ENCODE results near the gene IGF2BP2. TPM values are rescaled to one million over a fixed set of nuclear protein-coding genes. Genes with fewer than 3 reads are reported as not detected.

IGF2BP2 gene
- total RNA-seq, 1 experiment from 2014 or later: 135 TPM

DNA sequence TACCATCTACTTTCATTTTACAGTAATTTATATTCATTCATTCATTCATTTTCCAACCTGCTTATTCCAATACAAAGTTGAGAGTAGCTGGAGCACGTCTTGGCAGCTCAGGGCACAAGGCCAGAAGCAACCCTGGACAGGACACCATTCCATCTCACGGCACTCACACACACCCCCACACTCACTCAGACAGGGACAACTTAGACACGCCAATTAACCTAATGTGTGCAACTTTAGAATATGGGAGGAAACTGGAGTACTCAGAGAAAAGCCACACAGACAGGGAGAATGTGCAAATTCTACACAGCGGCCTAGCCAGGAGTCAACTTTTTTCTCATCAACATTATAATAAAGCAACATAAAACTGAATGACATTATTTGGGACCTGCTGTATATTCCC lies 46.7 kb downstream of the IGF2BP2 start:
- DNase-seq (ENCODE audit: low read depth, low spot score) (no peak), ATAC-seq (no peak)
- Histone ChIP-seq H3K4me3 (replicated peaks in 1 of 2; ENCODE audit: low read depth in 1 of 2, low read length in 2 of 2) (no peak overlapping the region), H4K20me1 (ENCODE audit: insufficient read depth) (peaks cover 10% of the 10 kb centered on the region; the same call in 1 of the 2 replicates), H3K36me3 (ENCODE audit: control insufficient read depth in 1 of 2, insufficient read depth in 2 of 2, low read length in 2 of 2) (no peaks in the 10 kb centered on the region), H3K9ac (ENCODE audit: low read length) (no peak overlapping the region), H3K9me2 (ENCODE audit: insufficient read depth) (no peaks in the 10 kb centered on the region), H3K4me2 (ENCODE audit: low read length) (no peak overlapping the region), H2AFZ (ENCODE audit: low read depth, low read length, poor library complexity, severe bottlenecking) (no peak overlapping the region), H3K79me2 (ENCODE audit: insufficient read depth, low read length) (peaks cover 100% of the 10 kb centered on the region), H3K4me1 (ENCODE audit: control insufficient read depth in 1 of 2, insufficient read depth in 2 of 2, low read length in 2 of 2) (peaks cover 52 to 71% of the 10 kb centered on the region in 2 experiments), H3K27ac (ENCODE audit: low read depth, low read length) (no peak overlapping the region), H3K27me3 (ENCODE audit: insufficient read depth, low read length) (no peaks in the 10 kb centered on the region), H3K9me3 (ENCODE audit: control insufficient read depth in 1 of 2, insufficient read depth in 1 of 2, low read depth in 1 of 2, low read length in 2 of 2) (no peaks in the 10 kb centered on the region)
- intact Hi-C loops (cut with micrococcal nuclease): no loop called here
- ChIA-PET POLR2A (no interaction called here), RAD21 (ENCODE audit: low non-redundant PET in 1 of 2, low total read pairs in 2 of 2, uncharacterized antibody in 2 of 2, unreplicated experiment in 2 of 2) (no interaction called here), CTCF (interaction anchor here (1.0 to 1.8 kb wide), 3 partner anchors 9 to 117 kb away, joined by 3 to 7 read pairs (median 4); no protein-coding TSS in a partner anchor)
- TF ChIP-seq ZBTB33 (IDR thresholded peaks at IDR 0.05; ENCODE audit: extremely low read depth, insufficient replicate concordance, low read length): no peak
- TF ChIP-seq CEBPB (IDR thresholded peaks at IDR 0.05; ENCODE audit: low read depth): no peak
- no peak for TF ChIP-seq SRF (IDR thresholded peaks at IDR 0.05; ENCODE audit: low read depth)
- TF ChIP-seq, protein P1, sequence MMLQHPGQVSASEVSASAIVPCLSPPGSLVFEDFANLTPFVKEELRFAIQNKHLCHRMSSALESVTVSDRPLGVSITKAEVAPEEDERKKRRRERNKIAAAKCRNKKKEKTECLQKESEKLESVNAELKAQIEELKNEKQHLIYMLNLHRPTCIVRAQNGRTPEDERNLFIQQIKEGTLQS (IDR thresholded peaks at IDR 0.05): no peak
- TF ChIP-seq SP1 (IDR thresholded peaks at IDR 0.05; ENCODE audit: low read depth): no peak
- TF ChIP-seq ZFX (IDR thresholded peaks at IDR 0.05): no peak
- no peak for TF ChIP-seq EZH2 (IDR thresholded peaks at IDR 0.05)
- TF ChIP-seq ZNF274 (IDR thresholded peaks at IDR 0.05; ENCODE audit: low read depth, low read length): no peak
- no peak for TF ChIP-seq EZH2phosphoT487 (IDR thresholded peaks at IDR 0.05; ENCODE audit: borderline replicate concordance)
- TF ChIP-seq MAX (IDR thresholded peaks at IDR 0.05): no peak
- TF ChIP-seq RAD21 (IDR thresholded peaks at IDR 0.05; ENCODE audit: low read depth): no peak
- no peak for TF ChIP-seq YY1 (IDR thresholded peaks at IDR 0.05; ENCODE audit: extremely low read depth, insufficient replicate concordance, low read depth, low read length)
- no peak for TF ChIP-seq POLR2A (IDR thresholded peaks at IDR 0.05; ENCODE audit: borderline replicate concordance, extremely low read depth, insufficient read depth, insufficient read length)
- TF ChIP-seq POLR2AphosphoS5 (IDR thresholded peaks at IDR 0.05; ENCODE audit: low read depth, low read length): no peak
- no TSS peak for BruUV-seq (replicated peaks)

All from HCT116 (cell line).